Skin of body (tissue), 2 donors: ENCODE results near the gene JUP. TPM values are rescaled to one million over a fixed set of nuclear protein-coding genes. Genes with fewer than 3 reads are reported as not detected.

Source experiments
- DNase-seq: peaks from one replicate; lab custom pipeline; 2025; lab: John Stamatoyannopoulos, UW
- total RNA-seq: library from RNA; depleted of rRNA; stranded (reverse); fragments of >200 nt; gene quantifications from one replicate; pipeline ENCODE4 v1.2.3, GENCODE V29; 2014

JUP gene
- total RNA-seq, 1 donor from 2014 or later: 163 TPM

DNA sequence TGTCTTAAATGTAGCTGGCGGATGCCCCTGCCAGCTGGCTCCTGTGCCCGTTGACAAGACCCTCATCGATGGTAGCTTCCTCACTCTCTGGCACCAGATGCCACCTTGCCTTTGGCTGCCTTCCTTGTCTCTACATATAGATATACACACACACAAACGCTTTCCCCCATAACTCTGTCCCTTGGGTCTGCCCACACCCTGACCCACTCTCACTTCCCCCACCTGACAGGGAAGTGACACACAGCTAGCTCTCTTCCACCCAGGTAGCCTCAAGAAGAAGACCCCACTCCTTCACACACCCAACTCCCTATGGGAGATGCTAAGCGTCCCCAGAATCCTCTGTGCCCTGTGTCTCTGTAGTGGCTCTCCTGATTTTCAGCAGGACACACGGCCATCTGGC, 25.6 kb downstream of the JUP start:
- no peak for DNase-seq

DNA sequence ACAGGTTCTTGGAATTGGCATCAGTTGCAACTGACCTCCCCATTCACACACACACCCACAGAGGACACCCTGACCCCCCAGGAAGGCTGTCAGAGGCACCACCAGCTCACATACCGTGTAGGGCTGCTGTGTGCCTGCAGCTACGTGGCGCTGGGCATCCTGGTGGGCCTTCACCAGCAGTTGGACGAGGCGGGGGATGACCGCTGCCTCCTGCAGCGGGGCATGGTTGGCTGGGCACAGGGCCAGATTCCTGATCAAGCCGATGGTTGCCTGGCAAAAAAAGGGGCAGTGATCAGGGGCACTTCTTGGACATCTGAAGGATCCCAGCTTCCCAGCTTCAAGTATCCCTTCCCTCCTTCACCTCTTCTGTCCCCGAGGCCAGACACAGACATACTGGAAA, 27.9 kb downstream of the JUP start:
- no peak for DNase-seq

DNA sequence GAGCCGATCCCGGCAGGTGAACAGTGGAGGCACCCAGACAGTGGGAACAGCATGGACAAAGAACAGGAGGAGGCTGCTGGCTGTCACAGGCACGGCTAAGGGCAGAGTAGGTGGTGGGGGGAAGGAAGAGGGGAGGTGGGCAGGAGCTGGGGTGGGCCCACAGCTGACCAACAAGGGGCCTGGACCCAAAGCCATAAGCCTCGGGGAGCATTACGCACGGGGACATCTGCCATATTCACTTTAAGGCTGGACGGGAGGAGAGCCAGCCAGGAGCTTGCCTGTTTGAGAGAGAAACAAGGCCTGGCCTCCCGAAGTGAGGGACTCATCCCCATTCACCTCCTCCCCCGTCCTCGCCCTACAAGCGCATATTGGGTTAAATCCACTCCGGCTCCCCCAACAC, 32.4 kb downstream of the JUP start:
- DNase-seq: no peak

DNA sequence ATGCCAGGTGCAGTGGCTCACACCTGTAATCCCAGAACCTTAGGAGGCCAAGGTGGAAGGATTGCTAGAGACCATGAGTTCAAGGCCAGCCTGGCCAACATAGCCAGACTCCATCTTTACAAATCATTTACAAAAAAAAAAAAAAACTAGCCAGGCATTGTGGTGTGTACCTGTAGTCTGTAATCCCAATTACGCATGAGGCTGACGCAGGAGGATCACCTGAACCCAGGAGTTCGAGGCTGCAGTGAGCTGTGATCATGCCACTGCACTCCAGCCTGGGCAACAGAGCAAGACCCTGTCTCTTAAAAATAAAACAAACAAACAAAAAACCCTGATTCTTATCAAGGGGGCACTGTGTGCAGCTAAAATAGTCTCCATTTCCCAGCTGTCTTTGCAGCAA, 35.2 kb downstream of the JUP start:
- DNase-seq: no peak

DNA sequence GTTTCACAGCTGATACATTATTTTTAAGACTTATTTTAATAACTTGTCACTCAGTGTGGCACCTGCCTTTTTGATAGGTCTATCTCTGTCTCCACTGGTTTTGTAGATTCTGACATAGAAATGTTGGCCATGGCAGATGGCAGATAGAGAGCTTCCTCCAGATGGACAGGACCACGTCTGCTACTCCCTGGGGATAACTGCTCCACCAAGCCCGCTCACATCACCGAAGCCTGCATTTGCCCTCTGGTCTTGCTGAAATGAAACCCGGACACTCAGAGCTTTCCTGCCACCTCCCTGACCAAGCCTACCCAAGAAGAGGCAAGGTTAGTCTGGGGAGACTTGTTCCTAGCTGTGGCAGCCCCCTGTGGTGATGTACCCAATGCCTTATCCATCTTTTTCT, 35.6 kb downstream of the JUP start:
- DNase-seq: no peak

DNA sequence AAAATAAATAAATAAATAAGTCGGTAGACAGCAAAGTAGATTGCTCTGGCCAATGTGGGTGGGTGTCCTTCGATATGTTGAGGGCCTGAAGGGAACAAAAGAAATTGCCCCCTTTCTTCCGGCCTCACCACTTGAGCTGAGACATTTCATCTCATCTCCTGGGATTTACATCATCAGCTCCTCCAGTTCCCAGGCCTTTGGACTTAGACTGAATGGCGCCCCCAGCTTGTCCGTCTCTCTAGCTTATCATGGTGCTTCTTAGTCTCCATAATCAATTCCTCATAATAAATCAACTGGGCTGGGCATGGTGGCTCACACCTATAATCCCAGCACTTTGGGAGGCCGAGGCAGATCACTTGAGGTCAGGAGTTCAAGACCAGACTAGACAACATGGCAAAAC, 38.2 kb downstream of the JUP start:
- DNase-seq: no peak

DNA sequence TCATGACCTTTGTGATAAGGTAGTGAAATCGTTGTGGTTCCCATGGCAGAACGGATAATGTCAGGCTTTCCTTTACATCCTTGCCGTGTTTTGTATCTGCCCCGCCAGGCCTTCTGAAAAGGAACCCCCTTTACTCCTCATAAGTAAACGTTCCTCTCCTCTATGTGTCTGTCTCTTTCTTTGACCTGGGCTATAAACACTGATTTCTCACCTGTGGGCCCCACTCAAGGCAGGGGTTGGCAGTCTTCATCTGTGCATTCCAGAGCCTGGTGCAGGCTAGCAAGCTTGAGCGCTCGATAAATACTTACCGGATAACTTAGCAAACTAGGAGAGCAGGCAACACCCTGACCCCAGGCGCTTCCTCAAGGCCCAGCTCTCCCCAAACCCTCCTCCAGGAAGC, 44.8 kb downstream of the JUP start:
- DNase-seq: no peak

DNA sequence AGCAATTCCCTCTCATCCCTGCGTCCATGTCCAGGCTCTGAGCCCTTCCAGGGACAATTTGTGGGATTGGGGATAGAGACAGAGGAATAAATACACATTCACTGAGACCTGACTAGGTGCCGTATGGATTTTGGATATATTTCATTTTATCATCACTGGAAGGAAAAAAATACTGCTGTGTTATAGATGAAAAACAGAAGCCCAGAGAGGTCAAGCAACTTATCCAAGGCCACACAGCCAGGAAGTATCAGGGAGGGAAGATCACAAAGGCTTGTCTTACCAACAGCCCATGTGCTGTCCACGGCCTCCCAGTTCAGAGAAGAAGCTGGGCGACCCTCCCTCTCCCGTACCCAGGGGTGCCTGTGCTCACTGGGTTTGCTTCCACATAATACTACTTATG, 46.0 kb downstream of the JUP start:
- no peak for DNase-seq

DNA sequence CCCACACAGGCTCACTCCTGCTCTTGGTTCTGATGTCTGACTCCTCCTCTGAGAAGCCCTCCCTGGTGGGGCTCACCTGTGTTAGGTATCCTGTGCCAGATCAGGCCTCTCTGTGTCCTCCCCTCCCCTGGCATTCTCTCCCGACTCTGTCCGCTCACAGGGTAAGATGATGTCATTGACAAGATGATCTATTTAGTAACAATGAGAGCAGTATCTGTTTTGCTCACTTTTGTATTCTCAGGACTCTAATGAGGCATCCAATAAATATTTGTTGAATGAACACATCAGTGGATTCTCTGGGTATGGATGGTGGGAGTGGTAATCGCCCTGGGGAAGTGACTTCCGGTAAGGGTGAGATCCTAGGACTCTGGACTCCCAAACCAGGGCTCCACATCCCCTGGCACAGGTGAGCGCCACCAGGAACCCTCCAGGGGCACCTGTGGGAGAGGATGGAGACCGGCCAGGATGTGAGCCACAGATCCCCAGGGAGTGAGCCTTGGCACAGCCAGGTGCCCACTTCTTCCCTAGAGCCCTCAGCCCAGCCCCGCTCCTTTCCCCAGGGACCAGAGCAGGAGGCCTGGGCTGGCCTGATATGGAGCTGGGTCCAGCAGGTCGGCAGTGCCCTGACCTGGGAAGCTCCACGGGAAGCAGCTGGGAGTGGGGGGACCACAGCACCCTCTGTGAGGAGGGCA, 46.7 kb downstream of the JUP start:
- no peak for DNase-seq

DNA sequence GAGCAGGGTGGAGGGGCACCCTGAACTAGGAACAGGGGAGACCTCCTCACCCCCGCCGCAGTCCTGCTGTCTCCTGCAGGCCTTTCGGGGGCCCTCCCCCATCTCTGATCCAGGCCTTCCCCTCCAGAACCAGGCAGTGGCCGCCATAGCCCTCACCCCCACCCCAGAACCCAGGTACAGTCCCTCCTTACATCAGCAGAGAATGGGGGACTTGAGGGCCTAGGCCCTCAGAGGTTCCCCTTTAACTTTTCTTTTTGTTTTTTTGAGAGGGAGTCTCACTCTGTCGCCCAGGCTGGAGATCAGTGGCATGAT, 47.8 kb downstream of the JUP start:
- no peak for DNase-seq

DNA sequence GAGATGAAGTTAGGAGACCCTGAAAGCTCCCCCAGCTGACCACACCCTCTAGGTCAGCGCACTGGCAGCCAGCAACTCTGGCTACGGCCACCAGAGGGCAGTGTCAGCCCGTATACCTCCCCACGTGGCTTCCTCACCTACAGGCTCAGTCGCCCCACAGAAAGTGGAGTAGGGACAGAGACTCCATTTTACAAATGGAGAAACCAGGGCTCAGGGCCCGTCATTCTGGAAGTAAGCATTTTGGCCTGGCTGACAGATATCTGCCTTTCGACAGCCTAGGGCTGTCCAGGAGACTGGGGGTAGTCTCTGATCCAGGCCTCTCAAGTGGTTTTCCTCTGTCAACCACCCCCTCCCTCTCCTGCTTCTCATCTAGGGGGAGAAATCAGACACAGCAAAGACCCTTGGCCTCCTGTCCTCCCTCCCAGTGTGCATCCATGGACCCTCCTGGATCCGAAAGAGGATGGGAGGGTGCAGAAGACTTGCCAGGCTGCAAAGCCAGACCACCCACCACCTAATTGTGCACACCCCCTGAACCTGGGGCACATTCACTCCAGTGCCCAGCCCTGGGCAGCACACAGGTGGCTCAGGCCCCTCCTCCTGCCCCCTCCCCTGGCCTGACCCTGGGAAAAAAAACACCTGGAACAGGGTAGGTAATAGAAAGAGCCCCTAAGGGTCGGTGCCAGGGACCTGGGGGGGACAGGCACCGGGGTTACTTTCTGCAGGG, 48.3 kb downstream of the JUP start:
- DNase-seq: peak; percentile 27

DNA sequence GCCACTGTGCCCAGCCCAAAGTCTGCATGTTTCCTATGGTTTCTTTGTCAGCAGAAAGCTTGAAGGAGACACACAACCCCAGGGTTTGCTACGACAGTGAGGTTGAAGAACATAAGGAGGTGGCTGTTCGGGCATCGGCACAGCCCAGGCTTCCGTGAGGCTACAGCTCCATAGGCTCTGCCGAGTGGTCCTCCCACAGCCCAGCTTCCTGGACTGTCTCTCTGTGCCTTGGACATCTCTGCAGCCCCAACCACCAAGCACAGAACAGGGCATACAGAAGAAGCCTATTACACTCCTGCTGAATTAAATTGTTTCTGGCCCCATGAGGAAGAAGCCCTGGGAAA, 48.9 kb downstream of the JUP start:
- DNase-seq: no peak

DNA sequence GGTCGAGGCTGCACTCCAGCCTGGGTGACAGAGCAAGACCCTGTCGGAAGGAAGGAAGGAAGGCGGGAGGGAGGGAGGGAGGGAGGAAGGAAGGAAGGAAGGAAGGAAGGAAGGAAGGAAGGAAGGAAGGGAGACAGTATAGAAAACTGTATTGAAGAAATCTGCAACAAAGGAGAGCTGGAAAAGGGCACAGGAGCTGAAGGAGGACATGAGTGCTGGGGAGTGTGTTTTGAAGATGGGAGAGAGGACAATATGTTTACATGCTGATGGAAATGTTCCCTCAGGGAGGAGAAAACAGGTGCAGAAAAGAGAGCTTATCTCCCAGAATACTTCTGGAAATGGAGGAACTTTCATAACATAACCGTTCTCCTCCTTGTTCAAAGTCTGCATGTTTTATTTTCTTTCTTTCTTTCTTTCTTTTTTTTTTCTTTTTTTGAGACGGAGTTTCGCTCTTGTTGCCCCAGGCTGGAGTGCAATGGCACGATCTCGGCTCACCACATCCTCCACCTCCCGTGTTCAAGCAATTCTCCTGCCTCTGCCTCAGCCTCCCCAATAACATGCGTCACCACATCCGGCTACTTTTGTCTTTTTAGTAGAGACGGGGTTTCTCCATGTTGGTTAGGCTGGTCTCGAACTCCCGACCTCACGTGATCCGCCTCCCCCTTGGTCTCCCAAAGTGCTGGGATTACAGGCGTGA, 49.4 kb downstream of the JUP start:
- no peak for DNase-seq

DNA sequence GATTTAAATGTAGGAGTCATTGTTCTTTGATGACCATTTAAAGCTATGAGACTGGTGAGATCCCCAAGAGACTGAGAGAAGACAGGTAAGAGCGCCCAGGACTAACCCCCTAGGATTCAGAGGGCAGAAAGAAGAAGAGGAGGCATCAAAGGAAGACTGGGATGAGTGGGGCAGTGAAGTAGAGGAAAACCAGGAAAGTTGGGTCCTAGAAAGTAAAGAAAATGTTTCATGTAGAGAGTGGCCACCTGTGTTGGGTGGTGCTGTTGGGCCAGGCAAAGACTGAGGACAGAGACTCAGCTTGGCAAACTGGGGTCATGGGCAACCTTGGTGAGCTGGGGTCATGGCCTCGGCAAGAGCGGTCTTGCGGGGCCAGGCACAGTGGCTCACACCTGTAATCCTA, 50.8 kb downstream of the JUP start:
- DNase-seq: no peak

DNA sequence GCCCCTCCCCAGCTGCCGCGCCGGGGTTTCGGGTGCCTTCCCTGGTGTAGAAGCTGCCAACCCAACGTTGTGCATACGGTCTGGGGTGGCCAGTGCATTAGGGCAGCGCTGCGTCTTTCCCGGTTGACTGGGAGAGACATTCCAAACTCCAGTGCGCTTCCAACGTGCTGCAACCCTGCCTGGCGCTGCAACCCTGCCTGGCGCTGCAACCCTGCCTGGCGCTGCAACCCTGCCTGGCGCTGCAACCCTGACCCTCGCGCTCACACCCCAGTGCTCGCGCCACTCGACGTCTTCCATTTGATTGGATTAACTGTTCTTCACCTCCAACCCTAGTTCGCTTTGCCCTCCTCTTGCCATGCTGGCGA, 51.6 kb downstream of the JUP start:
- DNase-seq: no peak

DNA sequence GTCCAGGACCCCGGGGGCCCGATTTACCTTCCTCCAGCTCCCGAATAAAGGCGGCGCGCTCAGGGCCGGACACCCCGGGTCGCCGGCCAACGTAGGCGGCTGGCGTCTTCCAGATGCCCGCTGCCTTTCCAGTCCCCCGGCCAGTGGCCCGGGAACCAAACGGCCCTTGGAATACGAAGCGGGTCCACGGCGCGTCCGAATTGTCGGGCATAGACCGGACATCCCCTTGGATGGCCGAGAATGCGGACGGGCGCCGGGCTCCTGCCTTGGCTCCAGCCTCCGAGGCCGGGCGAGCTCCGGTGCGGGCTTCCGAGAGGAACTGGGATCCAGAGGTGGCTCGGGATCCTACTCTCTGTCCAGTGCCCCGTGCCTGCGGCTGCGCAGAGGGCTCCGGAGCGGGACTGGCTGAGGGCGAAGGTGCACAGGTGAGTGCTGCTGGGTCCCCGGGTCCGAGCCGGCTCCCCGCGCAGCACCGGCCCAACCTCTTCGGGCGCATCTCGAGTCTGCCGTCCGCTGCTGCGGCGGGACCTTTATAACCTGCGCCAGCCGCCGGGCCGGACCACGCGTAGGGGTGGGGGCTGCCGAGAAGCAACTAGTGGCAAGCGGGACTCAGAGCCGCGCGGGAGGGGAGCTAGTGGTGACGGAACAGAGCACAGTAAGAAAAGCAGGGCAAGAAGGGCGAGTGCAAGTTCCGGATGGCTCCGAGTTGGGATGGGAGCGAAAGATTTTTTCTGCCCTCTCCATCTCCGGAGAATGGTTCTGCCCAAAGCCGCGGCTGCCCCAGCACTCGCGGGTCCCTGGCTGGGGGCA, 52.2 kb downstream of the JUP start, which contains the start of gene HAP1:
Gene HAP1 (minus strand): TSS at position 505 of the 810 bp plus-strand sequence. CDS start 9 bp downstream, at position 496.
- DNase-seq: no peak

DNA sequence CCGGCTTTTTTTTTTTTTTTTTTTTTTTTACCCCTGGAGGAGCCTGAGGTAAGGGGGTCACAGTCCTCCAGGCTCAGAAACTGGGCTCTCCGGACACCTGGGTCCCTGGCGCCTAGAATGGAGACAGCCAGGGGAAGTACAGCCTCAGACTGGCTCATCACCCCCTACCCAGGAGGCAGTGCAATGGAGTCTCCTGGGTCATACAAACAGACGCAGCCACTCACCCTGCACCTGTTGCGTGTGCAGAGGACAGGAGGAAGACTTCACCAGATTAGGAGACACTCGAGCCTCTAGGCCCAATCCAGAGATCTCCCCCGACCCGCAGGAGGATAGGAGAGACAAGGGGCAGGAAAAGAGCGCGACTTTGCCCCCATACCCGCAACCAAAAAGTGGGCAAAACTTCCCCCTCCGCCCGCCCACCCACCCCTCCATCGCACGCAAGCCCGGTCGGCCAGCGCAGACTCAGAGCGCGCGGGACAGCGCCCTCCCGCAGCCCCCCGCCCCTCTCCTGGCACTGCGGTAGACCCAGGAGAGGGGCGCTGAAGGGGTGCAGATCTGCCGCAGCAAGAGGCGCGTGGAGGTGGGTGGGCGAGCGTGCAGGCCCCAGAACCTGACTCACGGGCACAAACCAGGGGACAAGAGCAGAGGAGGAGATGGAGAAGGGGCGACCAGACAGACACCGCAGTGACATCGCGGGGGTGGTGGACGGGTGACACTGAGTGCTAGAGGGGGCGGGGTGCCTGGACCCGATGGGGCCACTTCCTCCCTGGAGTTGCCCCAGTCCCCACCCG, 53.0 kb downstream of the JUP start:
- DNase-seq: no peak

DNA sequence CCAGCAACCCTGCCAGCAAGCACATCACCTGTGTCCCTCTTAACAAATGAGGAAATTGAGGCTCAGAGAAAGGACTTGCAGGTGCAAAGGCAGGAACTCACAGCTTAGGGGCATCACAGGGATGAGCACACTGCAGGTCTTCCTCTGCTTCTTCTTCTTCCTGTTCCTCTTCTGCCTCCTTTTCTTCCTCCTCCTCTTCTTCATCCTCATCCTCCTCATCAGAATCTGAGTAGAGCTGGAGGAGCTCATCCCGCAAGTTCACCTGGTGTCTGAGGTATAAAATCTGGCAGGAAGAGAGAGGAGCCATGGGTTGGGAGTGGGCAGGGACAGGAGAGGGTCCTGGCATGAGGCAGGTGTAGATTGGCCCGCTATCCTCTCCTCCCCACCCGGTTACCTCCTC, 54.7 kb downstream of the JUP start:
- no peak for DNase-seq

DNA sequence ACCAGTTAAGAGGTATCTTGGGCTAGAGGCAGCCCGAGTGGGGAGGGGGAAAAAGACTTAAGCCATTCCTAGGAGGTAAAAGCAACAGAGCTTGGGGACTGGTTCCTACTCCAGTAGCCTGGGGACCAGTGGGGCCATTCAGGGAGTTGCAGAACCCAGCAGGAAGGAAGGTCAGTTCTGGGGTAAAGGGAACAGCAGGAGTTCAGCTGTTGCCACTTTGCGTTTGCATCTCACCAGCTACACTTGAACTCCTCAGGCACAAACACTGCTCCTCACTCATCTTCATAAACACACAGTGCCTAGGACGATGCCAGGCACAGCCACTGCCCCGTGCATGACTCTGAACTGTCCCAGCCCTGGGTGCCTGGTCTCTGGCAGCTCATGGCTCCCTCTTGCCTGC, 56.0 kb downstream of the JUP start:
- no peak for DNase-seq

DNA sequence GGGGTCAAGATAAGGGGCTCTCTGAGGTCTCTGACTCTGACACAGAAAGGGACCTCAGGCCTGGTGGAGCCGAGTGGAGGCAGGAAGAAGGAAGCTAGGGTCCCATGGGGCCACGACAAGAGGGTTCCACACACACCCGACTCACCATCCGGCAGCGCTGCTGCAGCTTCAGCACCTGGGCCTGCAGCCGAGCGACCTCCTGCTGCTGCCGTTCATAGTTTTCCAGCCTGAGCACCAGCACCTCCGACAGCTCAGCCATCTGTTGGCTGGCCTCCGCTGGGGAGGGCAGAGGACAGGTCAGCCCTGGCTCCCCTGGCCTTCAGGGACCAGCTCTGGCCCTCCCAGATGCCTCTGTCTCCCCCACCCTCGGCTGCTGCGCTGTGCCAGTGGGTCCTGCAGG, 58.5 kb downstream of the JUP start:
- no peak for DNase-seq

DNA sequence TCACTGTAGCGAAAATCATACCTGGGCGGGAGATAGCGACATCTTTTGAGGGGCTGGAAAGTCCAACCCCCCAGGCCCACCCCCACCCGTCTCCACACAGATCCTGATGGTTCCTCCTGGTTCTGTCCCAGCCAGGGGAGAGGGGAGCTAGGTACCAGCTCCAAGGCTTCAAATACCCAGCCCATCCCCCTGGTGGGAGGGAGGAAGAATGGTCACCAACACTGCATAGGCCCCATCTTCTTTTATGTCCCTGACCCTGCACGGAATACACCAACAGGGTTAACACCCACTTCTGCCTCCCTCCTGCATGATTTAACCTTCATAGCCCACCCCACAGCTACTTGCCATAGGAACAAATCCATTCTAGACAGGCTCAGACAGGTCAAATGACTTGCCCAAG, 61.4 kb downstream of the JUP start:
- no peak for DNase-seq
